Muscle layer of colon (tissue), 2 donors: ENCODE data around the gene MTREX.
A peak's percentile ranks its signal among the peaks of the same experiment; 100 is the strongest.

ENCODE experiments used
- H3K27ac ChIP-seq: one replicate; pipeline ENCODE4 v1.7.0; 2013; ENCODE audit warnings: low read depth, mild to moderate bottlenecking, low read length, moderate library complexity
- H3K27me3 ChIP-seq, 2 donors: one replicate each; pipeline ENCODE4 v1.7.0; 2013; ENCODE audit warnings: low read length in 2 of 2, mild to moderate bottlenecking in 2 of 2; ENCODE audit not compliant: insufficient read depth in 2 of 2, control insufficient read depth in 1 of 2
- H3K36me3 ChIP-seq: one replicate; pipeline ENCODE4 v1.7.0; 2013; ENCODE audit warnings: mild to moderate bottlenecking, low read length; ENCODE audit not compliant: insufficient read depth
- H3K4me1 ChIP-seq: one replicate; pipeline ENCODE4 v1.7.0; 2013; ENCODE audit warnings: mild to moderate bottlenecking, low read length; ENCODE audit not compliant: insufficient read depth
- H3K4me3 ChIP-seq, 2 donors: one replicate each; pipeline ENCODE4 v1.7.0; 2013; ENCODE audit warnings: low read length in 2 of 2, low read depth in 1 of 2, mild to moderate bottlenecking in 1 of 2, moderate library complexity in 1 of 2
- H3K9ac ChIP-seq: one replicate; pipeline ENCODE4 v1.7.0; 2013; ENCODE audit warnings: low read length
- H3K9me3 ChIP-seq: one replicate; pipeline ENCODE4 v1.7.0; 2013; ENCODE audit warnings: mild to moderate bottlenecking, low read length
- donor health status: abdominal sarcoma.
- donor health status: Adenocarcinoma of cecum.

Gene MTREX

DNA sequence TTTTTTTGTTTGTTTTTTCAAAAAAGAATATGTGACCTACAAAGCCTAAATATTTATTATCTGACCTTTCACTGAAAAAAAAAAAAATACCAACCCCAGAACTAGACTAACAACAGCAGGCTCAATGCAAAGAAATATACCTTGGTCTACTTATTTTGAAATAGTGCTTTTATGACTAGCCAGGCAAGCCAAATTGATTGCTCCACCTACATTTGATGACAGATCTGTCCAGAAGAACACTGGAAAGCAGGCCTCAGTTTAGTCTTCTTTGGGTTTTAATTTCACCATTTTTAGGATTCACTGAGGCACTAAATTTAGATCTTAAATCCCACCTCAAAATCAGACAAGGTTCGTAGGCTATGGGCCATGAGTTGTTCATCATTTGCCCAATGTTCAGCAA, 129.7 kb downstream of the MTREX start:
- Histone ChIP-seq H3K27ac (peak overlapping the region; percentile 92), H3K4me1 (peaks cover 69% of the 10 kb centered on the region), H3K36me3 (no peaks in the 10 kb centered on the region), H3K4me3 (no peak overlapping the region), H3K9ac (peak overlapping the region; percentile 31), H3K9me3 (no peaks in the 10 kb centered on the region), H3K27me3 (no peaks in the 10 kb centered on the region)

DNA sequence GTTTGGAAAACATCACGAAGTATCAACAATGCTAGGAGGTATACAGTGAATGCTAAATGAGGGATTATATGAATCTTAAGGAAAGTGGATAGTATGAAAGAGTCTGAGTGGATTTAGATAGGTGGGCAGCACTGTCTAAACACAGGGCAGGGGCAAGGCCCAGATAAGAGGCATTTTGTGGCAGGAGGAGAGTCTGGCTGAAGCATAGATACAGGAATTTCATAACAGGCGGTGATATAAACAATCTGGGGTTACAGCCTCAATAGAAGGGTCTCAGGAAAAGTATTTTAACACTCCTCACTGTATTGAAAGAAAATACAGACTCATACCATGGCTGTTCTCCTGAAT, 130.0 kb downstream of the MTREX start:
- Histone ChIP-seq H3K27me3 (no peaks in the 10 kb centered on the region), H3K9me3 (no peaks in the 10 kb centered on the region), H3K36me3 (no peaks in the 10 kb centered on the region), H3K9ac (peak overlapping the region; percentile 31), H3K4me3 (no peak overlapping the region), H3K4me1 (peaks cover 69% of the 10 kb centered on the region), H3K27ac (peak overlapping the region; percentile 92)

DNA sequence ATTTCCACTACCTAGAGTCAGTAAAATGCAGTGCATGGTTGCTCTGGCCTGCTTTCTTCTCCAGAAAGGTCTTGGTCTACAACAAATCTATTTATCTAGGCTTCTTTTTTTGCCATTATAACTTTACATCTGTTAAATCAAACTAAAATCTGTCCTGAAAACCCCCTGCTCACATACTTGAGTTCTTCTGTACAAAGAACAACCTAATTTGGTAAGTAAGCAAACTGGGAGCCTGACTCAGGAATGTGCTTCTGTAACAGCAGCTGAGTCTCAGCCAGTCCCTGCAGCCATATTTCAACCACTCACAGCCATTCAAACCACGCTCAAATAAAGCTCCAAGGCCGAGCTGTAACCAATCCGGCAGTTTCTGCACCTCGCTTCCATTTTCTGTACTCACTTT, 131.2 kb downstream of the MTREX start:
- peak overlapping the region; percentile 92 for H3K27ac ChIP-seq
- H3K4me3 ChIP-seq: peak overlapping the region in 1 of 2 donors; percentile 2
- H3K9ac ChIP-seq: peak overlapping the region; percentile 20

DNA sequence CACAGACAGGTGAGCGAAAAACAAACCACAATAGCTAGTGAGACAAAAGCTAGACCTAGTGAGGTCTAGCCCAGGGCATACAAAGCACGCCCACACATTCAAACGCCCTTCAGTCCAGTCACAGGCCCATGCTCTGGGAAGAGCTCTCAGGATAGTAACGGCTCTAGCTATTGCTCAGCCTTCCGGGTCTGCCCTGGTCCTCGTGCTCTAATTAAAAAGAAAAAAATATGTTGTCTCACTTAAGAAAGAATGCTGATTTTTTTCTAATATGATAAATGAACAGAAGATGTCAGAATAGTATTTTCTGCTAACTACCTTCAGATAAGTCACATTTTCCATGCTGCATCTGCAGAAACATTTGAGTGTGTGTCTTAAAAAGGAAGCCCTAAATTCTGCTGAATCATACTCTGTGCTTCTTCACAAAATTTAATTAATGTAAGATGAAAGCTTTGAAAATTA, 132.4 kb downstream of the MTREX start:
- Histone ChIP-seq H3K9ac (peak overlapping the region; percentile 20), H3K27ac (peak overlapping the region; percentile 92), H3K4me3 (no peak overlapping the region), H3K9me3 (no peaks in the 10 kb centered on the region), H3K27me3 (no peaks in the 10 kb centered on the region), H3K36me3 (no peaks in the 10 kb centered on the region), H3K4me1 (peaks cover 67% of the 10 kb centered on the region)

More for the DNA sequence above, 131.2 kb downstream of the MTREX start:
- Histone ChIP-seq H3K36me3 (no peaks in the 10 kb centered on the region), H3K9me3 (no peaks in the 10 kb centered on the region), H3K4me1 (peaks cover 73% of the 10 kb centered on the region), H3K27me3 (no peaks in the 10 kb centered on the region)

DNA sequence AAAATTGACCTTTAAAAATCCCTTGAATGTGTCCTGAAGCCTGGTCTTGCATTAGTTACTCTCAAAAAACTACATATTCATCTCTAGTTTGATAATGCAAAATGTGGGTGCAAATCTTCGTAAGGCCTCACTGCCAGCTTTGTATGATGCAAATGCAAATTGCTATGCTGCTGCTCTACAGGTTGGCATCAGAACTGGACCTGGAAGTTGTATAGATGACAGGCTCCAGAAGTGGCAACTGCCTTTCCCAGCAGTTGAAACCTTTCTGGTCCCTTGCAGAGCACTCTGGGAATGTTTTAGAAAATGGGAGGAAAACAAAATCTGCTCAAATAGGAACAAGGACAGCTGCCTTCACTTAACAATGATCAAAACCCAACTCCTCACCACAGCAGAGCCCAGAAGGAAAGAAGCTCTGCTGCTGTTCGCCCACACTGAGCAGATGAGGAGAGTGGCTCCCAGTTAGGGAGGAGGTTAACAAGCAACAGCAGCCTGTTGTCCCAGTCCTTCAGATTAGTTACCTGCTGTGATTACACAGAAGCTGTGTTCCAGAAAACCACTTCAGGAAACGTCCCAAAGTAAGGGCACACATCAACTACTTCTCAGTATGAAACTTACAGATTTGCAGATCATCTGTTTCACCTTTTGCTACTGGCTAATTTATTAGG, 133.4 kb downstream of the MTREX start:
- no peak overlapping the region for H3K4me3 ChIP-seq
- H3K36me3 ChIP-seq: no peaks in the 10 kb centered on the region
- H3K9ac ChIP-seq: no peak overlapping the region
- H3K4me1 ChIP-seq: peaks cover 71% of the 10 kb centered on the region
- H3K9me3 ChIP-seq: no peaks in the 10 kb centered on the region
- peak overlapping the region; percentile 92 for H3K27ac ChIP-seq
- H3K27me3 ChIP-seq: no peaks in the 10 kb centered on the region

DNA sequence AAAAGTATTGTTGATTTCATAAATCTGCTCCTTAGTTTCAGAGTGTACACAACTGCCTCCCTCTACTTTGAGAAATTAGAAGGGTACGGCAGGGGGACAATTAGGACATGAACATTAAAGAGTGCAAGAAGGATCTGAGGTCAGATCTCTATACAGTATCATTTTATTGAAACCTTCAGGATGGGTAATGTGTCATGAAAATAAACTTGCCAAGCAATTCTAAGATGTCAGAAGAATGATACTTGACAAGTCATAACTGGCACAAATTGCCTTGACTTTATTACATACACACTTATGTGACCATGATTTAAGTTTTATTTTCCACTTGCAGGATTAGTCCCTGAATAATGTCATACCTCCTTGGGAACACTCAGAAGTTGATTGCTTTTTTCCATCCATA, 134.2 kb downstream of the MTREX start:
- Histone ChIP-seq H3K27ac (peak overlapping the region; percentile 92), H3K27me3 (no peaks in the 10 kb centered on the region), H3K9ac (no peak overlapping the region), H3K4me3 (no peak overlapping the region), H3K4me1 (peaks cover 75% of the 10 kb centered on the region), H3K36me3 (no peaks in the 10 kb centered on the region), H3K9me3 (no peaks in the 10 kb centered on the region)

DNA sequence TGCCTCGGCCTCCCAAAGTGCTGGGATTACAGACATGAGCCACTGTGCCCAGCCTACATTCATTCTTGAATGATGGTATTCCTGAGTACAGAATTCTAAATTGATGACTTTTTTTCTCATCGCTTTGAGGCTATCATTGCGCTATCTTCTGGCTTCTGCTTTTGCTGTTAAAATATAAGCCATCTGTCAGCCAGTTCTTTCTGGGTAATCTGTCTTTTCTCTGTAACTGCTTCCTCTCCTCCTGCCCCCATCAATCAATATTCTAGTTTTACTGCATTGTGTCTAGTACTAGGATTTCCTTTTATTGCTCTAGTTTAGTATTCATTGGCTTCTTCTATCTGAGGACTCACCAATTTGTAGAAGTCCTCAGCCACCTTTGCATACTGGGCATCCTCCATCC, 138.0 kb downstream of the MTREX start:
- no peak overlapping the region for H3K4me3 ChIP-seq
- no peak overlapping the region for H3K9ac ChIP-seq
- H3K36me3 ChIP-seq: no peaks in the 10 kb centered on the region
- no peaks in the 10 kb centered on the region for H3K9me3 ChIP-seq
- H3K4me1 ChIP-seq: peaks cover 60% of the 10 kb centered on the region
- no peak overlapping the region for H3K27ac ChIP-seq
- no peaks in the 10 kb centered on the region for H3K27me3 ChIP-seq

DNA sequence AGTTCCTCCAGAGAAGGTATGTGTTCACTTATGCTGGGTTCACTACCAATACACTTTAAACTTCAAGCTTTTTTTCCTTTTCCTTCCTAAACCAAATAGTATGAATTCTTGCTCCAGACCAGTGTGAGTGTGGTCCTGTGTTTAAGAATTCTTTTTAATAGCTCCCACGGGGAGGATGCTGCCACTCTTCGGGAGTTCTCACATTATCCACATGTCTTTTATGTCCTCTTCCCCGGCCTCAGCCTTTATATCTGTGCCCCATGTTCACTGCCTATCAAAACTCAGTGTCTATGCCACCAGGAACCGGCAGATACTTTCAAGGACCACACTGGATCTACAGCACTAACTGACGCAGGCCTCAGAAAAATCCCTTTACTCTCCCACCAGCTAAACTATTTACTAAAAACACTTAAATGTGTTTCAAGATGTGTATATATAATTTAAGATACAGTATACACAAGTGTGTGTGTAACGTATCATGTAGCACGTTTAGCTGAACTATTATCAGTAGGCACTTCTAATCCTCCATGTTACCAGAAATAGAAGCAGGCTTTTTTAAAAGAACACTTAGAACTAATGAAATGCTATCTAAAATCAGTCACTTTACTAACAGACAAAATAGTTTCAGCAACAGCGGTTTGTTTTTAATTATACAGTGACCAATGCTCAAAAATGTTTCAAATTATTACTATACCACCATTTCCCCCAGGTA, 139.0 kb downstream of the MTREX start:
- H3K36me3 ChIP-seq: no peaks in the 10 kb centered on the region
- no peak overlapping the region for H3K9ac ChIP-seq
- no peak overlapping the region for H3K4me3 ChIP-seq
- no peak overlapping the region for H3K27ac ChIP-seq
- H3K27me3 ChIP-seq: no peaks in the 10 kb centered on the region
- peaks cover 57% of the 10 kb centered on the region for H3K4me1 ChIP-seq
- no peaks in the 10 kb centered on the region for H3K9me3 ChIP-seq

DNA sequence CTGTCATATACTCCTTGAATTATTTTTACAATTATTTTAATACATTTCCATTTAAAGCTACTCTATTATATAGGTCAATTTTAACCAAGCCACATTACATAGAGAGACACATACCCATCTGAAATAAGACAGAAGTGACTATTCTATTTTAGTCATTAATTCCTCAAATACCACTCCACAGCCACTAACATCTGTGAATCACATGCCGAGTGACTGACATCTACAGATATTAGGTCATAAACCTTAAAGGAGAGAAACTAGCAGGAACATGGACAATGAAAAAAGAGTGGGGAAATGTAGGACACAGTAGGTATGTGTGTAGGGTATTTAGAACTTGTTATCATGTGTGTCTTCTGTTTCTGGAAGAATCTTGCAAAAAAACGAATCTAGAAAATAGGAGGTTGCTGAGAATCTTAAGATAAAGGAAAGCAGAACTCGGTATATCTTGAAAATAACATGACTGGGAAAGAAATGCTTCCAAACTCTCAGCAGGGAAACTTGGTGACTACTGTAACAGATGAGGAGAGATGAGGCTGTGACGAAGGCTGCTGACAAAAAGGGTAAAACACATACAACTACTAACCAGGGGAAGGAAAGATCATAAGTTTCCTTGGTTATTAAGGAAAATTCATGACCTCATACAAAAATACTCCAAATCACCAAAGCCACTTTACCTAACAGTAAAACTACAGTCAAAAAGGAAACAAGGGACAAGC, 142.4 kb downstream of the MTREX start:
- no peak overlapping the region for H3K27ac ChIP-seq
- no peak overlapping the region for H3K4me3 ChIP-seq
- H3K27me3 ChIP-seq: no peaks in the 10 kb centered on the region
- H3K9me3 ChIP-seq: no peaks in the 10 kb centered on the region
- no peak overlapping the region for H3K9ac ChIP-seq
- H3K36me3 ChIP-seq: no peaks in the 10 kb centered on the region
- H3K4me1 ChIP-seq: peaks cover 53% of the 10 kb centered on the region

DNA sequence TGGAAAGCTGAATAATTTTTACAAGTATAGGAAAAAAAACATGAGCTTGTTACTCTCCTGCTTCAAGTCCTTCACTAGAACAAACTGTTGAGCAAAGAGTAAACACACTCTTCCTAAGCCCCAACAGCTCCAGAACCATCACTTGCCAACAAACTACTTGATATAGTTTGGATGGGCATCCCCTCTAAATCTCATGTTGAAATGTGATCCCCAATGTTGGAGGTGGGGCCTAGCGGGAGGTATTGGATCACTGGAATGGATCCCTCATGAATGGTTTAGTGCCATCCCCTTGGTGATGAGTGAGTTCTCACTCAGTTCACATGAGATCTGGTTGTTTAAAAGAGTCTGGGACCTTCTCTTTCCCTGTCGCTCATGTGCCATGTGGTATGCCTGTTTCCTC, 144.2 kb downstream of the MTREX start:
- H3K36me3 ChIP-seq: no peaks in the 10 kb centered on the region
- no peaks in the 10 kb centered on the region for H3K9me3 ChIP-seq
- H3K27me3 ChIP-seq: no peaks in the 10 kb centered on the region
- peaks cover 40% of the 10 kb centered on the region for H3K4me1 ChIP-seq
- no peak overlapping the region for H3K9ac ChIP-seq
- H3K27ac ChIP-seq: no peak overlapping the region
- no peak overlapping the region for H3K4me3 ChIP-seq

DNA sequence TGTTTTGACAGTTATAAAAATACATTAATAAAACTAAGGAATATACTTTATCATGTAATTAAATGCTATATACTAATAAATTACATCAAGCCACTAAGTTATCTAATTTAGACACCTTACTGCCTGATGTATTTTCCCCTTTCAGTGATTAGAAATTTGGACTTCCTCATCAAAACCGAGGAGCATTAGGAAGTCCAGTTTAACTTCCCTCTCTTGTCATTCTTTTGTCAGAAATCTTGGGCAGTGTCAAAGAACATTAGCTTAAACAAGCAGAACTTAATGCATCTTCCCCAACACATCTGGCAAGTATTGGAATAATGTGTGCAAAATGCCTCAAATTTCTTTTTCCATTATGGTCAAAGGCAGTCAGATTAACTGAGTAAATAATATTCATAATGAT, 145.4 kb downstream of the MTREX start:
- Histone ChIP-seq H3K9ac (no peak overlapping the region), H3K4me1 (peaks cover 30% of the 10 kb centered on the region), H3K27ac (no peak overlapping the region), H3K4me3 (no peak overlapping the region), H3K36me3 (no peaks in the 10 kb centered on the region), H3K9me3 (no peaks in the 10 kb centered on the region), H3K27me3 (no peaks in the 10 kb centered on the region)
